HCT116 (cell line): Measurements from ENCODE around the gene TMEM238L. TPM values are rescaled to one million over a fixed set of nuclear protein-coding genes. Genes with fewer than 3 reads are reported as not detected.

Experiments used
- ATAC-seq: fragments of 200-7000 bp; cut with Tn5 transposase; 2 replicates; pipeline ENCODE4 v1.9.1; 2020; ENCODE audit warnings: mild to moderate bottlenecking, moderate library complexity
- BruUV-seq: library from RNA; stranded (reverse); fragments of 400-500 nt; replicated peaks from 2 replicates; lab custom pipeline; 2021; lab: Mats Ljungman, UMichigan
- CTCF ChIA-PET: fragments of 300-600 bp; sonication (Branson Sonifier 250); formaldehyde crosslinking; loops from one replicate; lab custom pipeline; 2021; ENCODE audit warnings: antibody characterized with exemption; lab: Charles Lee
- POLR2A ChIA-PET: fragments of 300-600, 350-600 bp; sonication (Branson Sonifier 250); formaldehyde crosslinking; loops from one replicate; lab custom pipeline; 2021; ENCODE audit warnings: antibody characterized with exemption; lab: Charles Lee
- RAD21 ChIA-PET, 2 experiments: fragments of 300-600 bp; sonication (Branson Sonifier 250); formaldehyde crosslinking; loops; one replicate each; lab custom pipeline; 2023; ENCODE audit warnings: low total read pairs in 2 of 2; ENCODE audit not compliant: uncharacterized antibody in 2 of 2, unreplicated experiment in 2 of 2, low non-redundant PET in 1 of 2; lab: Charles Lee
- DNase-seq: peaks from one replicate; pipeline ENCODE4 v3.0.0-alpha.2; 2010; ENCODE audit warnings: low read depth, low spot score
- H2AFZ ChIP-seq: fragments of 200-600 bp; shearing (Covaris generic), sonication (generic); 2 replicates; pipeline ENCODE4 v1.6.1; 2017; ENCODE audit warnings: low read depth, mixed run types, mixed read lengths, antibody characterized with exemption, low read length; ENCODE audit not compliant: poor library complexity, severe bottlenecking
- H3K27ac ChIP-seq: 2 replicates; pipeline ENCODE4 v1.5.1; 2012; ENCODE audit warnings: low read depth, low read length
- H3K27me3 ChIP-seq: fragments of 200-600 bp; sonication (generic); 2 replicates; pipeline ENCODE4 v1.6.1; 2016; ENCODE audit warnings: mixed run types, low read length, mixed read lengths; ENCODE audit not compliant: insufficient read depth
- H3K36me3 ChIP-seq, 2 experiments: fragments of 200-500 bp in 1 of 2; fragments of 200-600 bp in 1 of 2; sonication (Bioruptor generic) in 1 of 2; sonication (generic) in 1 of 2; 2 replicates each; pipeline versions ENCODE4 v1.5.1 to v1.6.1; 2014 to 2016; ENCODE audit warnings: low read length in 2 of 2, inconsistent platforms in 1 of 2, mixed read lengths in 1 of 2, mixed run types in 1 of 2; ENCODE audit not compliant: insufficient read depth in 2 of 2, control insufficient read depth in 1 of 2
- H3K4me1 ChIP-seq, 2 experiments: fragments of 200-600 bp in 1 of 2; sonication (generic) in 1 of 2; 2 replicates each; pipeline versions ENCODE4 v1.5.1 to v1.6.1; 2012 to 2017; ENCODE audit warnings: low read length in 2 of 2, inconsistent platforms in 1 of 2, mild to moderate bottlenecking in 1 of 2, mixed read lengths in 1 of 2, mixed run types in 1 of 2, moderate library complexity in 1 of 2; ENCODE audit not compliant: insufficient read depth in 2 of 2, control insufficient read depth in 1 of 2
- H3K4me2 ChIP-seq: fragments of 200-600 bp; sonication (generic); 2 replicates; pipeline ENCODE4 v1.6.1; 2017; ENCODE audit warnings: mixed run types, low read length, mixed read lengths
- H3K4me3 ChIP-seq, 2 experiments: fragments of 200-600 bp in 1 of 2; sonication (generic) in 1 of 2; replicated peaks in 1 of 2; 2 replicates each; pipeline ENCODE4 v1.5.1; 2011 to 2016; ENCODE audit warnings: low read length in 2 of 2, control low read depth in 1 of 2, low read depth in 1 of 2, mild to moderate bottlenecking in 1 of 2, mixed read lengths in 1 of 2, mixed run types in 1 of 2
- H3K79me2 ChIP-seq: fragments of 200-600 bp; sonication (generic); 2 replicates; pipeline ENCODE4 v1.6.1; 2017; ENCODE audit warnings: mild to moderate bottlenecking, mixed run types, low read length, moderate library complexity, mixed read lengths; ENCODE audit not compliant: insufficient read depth
- H3K9ac ChIP-seq: fragments of 200-600 bp; sonication (generic); 2 replicates; pipeline ENCODE4 v1.6.1; 2016; ENCODE audit warnings: low read length, mixed read lengths
- H3K9me2 ChIP-seq: fragments of 200-600 bp; sonication (generic), shearing (Covaris generic); 2 replicates; pipeline ENCODE4 v1.6.1; 2017; ENCODE audit warnings: mixed run types, mild to moderate bottlenecking, moderate library complexity; ENCODE audit not compliant: insufficient read depth
- H3K9me3 ChIP-seq, 2 experiments: fragments of 200-500 bp in 1 of 2; fragments of 200-600 bp in 1 of 2; sonication (Bioruptor generic) in 1 of 2; sonication (generic) in 1 of 2; 2 replicates each; pipeline ENCODE4 v1.6.1; 2014 to 2017; ENCODE audit warnings: low read length in 2 of 2, mixed read lengths in 2 of 2, inconsistent platforms in 1 of 2, low read depth in 1 of 2, mild to moderate bottlenecking in 1 of 2, mixed run types in 1 of 2, moderate library complexity in 1 of 2; ENCODE audit not compliant: control insufficient read depth in 1 of 2, insufficient read depth in 1 of 2
- H4K20me1 ChIP-seq: fragments of 200-600 bp; sonication (generic), shearing (Covaris generic); 2 replicates; pipeline ENCODE4 v1.6.1; 2017; ENCODE audit warnings: mixed run types, mild to moderate bottlenecking, moderate library complexity; ENCODE audit not compliant: insufficient read depth
- CBX3 ChIP-seq: IDR thresholded peaks from 2 replicates; pipeline ENCODE4 v1.6.1; 2012; ENCODE audit warnings: low read depth
- EGR1 ChIP-seq: IDR thresholded peaks from 2 replicates; pipeline ENCODE4 v1.6.1; 2012; ENCODE audit warnings: low read depth
- ELF1 ChIP-seq: IDR thresholded peaks from 2 replicates; pipeline ENCODE4 v1.6.1; 2012; ENCODE audit warnings: low read depth, borderline replicate concordance
- EZH2 ChIP-seq: fragments of 200-600 bp; sonication (generic); IDR thresholded peaks from 2 replicates; pipeline ENCODE4 v1.6.1; 2017; ENCODE audit warnings: antibody characterized with exemption, mixed run types
- EZH2phosphoT487 ChIP-seq: fragments of 200-600 bp; IDR thresholded peaks from 2 replicates; pipeline ENCODE4 v1.6.1; 2018; ENCODE audit warnings: antibody characterized with exemption, borderline replicate concordance
- FOSL1 ChIP-seq: IDR thresholded peaks from 2 replicates; pipeline ENCODE4 v1.6.1; 2012; ENCODE audit warnings: low read depth
- JUND ChIP-seq: IDR thresholded peaks from 2 replicates; pipeline ENCODE4 v1.6.1; 2012
- POLR2A ChIP-seq: IDR thresholded peaks from 2 replicates; pipeline ENCODE4 v1.7.0; 2011; ENCODE audit warnings: borderline replicate concordance; ENCODE audit not compliant: insufficient read depth, insufficient read length; ENCODE audit errors: extremely low read depth
- POLR2AphosphoS5 ChIP-seq: IDR thresholded peaks from 2 replicates; pipeline ENCODE4 v1.6.1; 2011; ENCODE audit warnings: mild to moderate bottlenecking, low read depth, low read length, moderate library complexity
- RAD21 ChIP-seq: IDR thresholded peaks from 2 replicates; pipeline ENCODE4 v1.6.1; 2012; ENCODE audit warnings: low read depth, mild to moderate bottlenecking
- REST ChIP-seq: IDR thresholded peaks from 2 replicates; pipeline ENCODE4 v1.6.1; 2012; ENCODE audit warnings: low read depth
- SIN3A ChIP-seq: IDR thresholded peaks from 2 replicates; pipeline ENCODE4 v1.6.1; 2012; ENCODE audit warnings: low read depth
- SP1 ChIP-seq: IDR thresholded peaks from 2 replicates; pipeline ENCODE4 v1.6.1; 2012; ENCODE audit warnings: low read depth
- TCF7L2 ChIP-seq: IDR thresholded peaks from 2 replicates; pipeline ENCODE4 v1.7.0; 2011; ENCODE audit warnings: borderline replicate concordance, inconsistent platforms; ENCODE audit not compliant: insufficient read depth, insufficient read length; ENCODE audit errors: extremely low read depth
- ZFX ChIP-seq: fragments of 450-650 bp; IDR thresholded peaks from 2 replicates; pipeline ENCODE4 v1.6.1; 2017
- ZNF274 ChIP-seq: fragments of 200-500 bp; sonication (Bioruptor generic); IDR thresholded peaks from 2 replicates; pipeline ENCODE4 v1.6.1; 2014; ENCODE audit warnings: mild to moderate bottlenecking, low read depth, low read length, inconsistent platforms
- intact Hi-C: fragments of 100-400 bp; cut with micrococcal nuclease; formaldehyde crosslinking; loops from 2 replicates; pipeline ENCODE4 v1.10.0; 2022
- total RNA-seq: library from RNA; stranded (reverse); gene quantifications from one replicate; pipeline ENCODE4 v1.2.1, GENCODE V29; 2021; ENCODE audit not compliant: unreplicated experiment
- TF ChIP-seq, protein P1 (sequence below): IDR thresholded peaks from 2 replicates; pipeline ENCODE4 v1.6.1; 2012

The TMEM238L gene
- total RNA-seq, 1 experiment from 2014 or later: not detected

GRCh38 chr17:10777131-10777807 is 26.6 kb downstream of the TMEM238L start:
- BruUV-seq: no TSS peak
- ATAC-seq (no peak), DNase-seq (no peak)
- Histone ChIP-seq H3K9ac (no peak overlapping the region), H3K9me2 (no peaks in the 10 kb centered on the region), H3K79me2 (no peaks in the 10 kb centered on the region), H3K36me3 (no peaks in the 10 kb centered on the region), H4K20me1 (no peaks in the 10 kb centered on the region), H2AFZ (no peak overlapping the region), H3K4me3 (no peak overlapping the region), H3K4me1 (no peaks in the 10 kb centered on the region), H3K27ac (no peak overlapping the region), H3K27me3 (no peaks in the 10 kb centered on the region)
- ChIA-PET CTCF (no interaction called here), POLR2A (no interaction called here)
- TF ChIP-seq EZH2 (no peak), ZFX (no peak), EGR1 (no peak), EZH2phosphoT487 (no peak)
- TF ChIP-seq, all 23 proteins: peak for 0
- intact Hi-C loops: no loop called here
- Histone ChIP-seq H3K9me3 (no peaks in the 10 kb centered on the region; a peak in 1 of 4 replicates), H3K4me2 (no peak overlapping the region)
- RAD21 ChIA-PET: no interaction called here

GRCh38 chr17:10776381-10776780 is 27.5 kb downstream of the TMEM238L start:
- POLR2A ChIA-PET: no interaction called here
- no peak for TF ChIP-seq SP1
- TF ChIP-seq ZNF274: no peak
- TF ChIP-seq TCF7L2: no peak
- TF ChIP-seq EGR1: no peak
- no peak for TF ChIP-seq CBX3
- TF ChIP-seq JUND: no peak
- TF ChIP-seq ZFX: no peak
- no peak for TF ChIP-seq POLR2AphosphoS5
- TF ChIP-seq EZH2phosphoT487: no peak
- no peak for TF ChIP-seq POLR2A
- TF ChIP-seq SIN3A: no peak
- no peak for TF ChIP-seq FOSL1
- TF ChIP-seq ELF1: no peak
- no peak for TF ChIP-seq RAD21
- no peak for TF ChIP-seq REST
- TF ChIP-seq, protein P1, sequence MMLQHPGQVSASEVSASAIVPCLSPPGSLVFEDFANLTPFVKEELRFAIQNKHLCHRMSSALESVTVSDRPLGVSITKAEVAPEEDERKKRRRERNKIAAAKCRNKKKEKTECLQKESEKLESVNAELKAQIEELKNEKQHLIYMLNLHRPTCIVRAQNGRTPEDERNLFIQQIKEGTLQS: no peak

More at GRCh38 chr17:10776381-10776780, 27.5 kb downstream of the TMEM238L start:
- intact Hi-C loops: no loop called here
- H2AFZ ChIP-seq: no peak overlapping the region
- ChIA-PET CTCF (no interaction called here), RAD21 (no interaction called here)
- H3K79me2 ChIP-seq: no peaks in the 10 kb centered on the region
- H4K20me1 ChIP-seq: no peaks in the 10 kb centered on the region
- no peak overlapping the region for H3K9ac ChIP-seq
- no peak for DNase-seq
- no peaks in the 10 kb centered on the region for H3K36me3 ChIP-seq
- H3K4me2 ChIP-seq: no peak overlapping the region
- H3K4me3 ChIP-seq: no peak overlapping the region
- no peaks in the 10 kb centered on the region for H3K4me1 ChIP-seq
- BruUV-seq: no TSS peak
- no peak for ATAC-seq
- H3K9me3 ChIP-seq: peaks cover 0 to 4% of the 10 kb centered on the region in 2 experiments; a peak in 2 of 4 replicates
- H3K27me3 ChIP-seq: no peaks in the 10 kb centered on the region
- H3K27ac ChIP-seq: no peak overlapping the region
- no peaks in the 10 kb centered on the region for H3K9me2 ChIP-seq
